NCI-H2227 treated with DMSO at 0.1 percent for 48 hours (cell line): ENCODE results near the gene SLC43A3.
A peak's percentile ranks its signal among the peaks of the same experiment; 100 is the strongest.
"Not testable (repeated sequence)": the region's sequence is repeated elsewhere in the genome, so short reads cannot be mapped to it uniquely, and the experiment has no call there.

Experiments
- DNase-seq: peaks from one replicate; lab custom pipeline; 2025; lab: John Stamatoyannopoulos, UW

The SLC43A3 gene

DNA sequence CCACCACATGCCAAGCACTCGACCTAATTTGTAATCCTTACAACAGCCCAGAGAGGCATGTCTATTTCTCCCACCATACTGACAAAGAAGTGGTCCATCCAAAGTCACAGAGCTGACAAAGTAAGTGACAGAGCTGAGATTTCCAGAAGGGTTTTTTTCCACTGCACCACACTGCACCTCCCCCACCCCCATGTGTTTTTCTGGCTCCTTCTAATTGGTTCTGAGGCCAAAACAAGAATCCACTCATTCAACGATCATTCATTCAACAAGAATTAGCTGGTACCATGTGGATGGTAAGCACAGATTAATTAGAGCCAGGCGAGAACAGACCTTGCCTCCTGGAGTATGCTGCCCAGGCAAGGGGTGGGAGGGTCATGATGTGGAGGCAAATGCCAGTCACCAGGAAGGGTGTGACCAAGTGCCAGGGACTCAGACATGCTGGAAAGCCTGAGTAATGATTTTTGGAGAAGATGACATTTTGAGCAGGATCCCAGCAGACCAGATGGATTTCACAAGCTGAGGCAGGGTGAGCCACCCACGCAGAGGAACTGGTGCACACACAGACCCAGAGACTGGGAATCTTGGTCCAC lies 21.6 kb downstream of the SLC43A3 start:
- DNase-seq: no peak

DNA sequence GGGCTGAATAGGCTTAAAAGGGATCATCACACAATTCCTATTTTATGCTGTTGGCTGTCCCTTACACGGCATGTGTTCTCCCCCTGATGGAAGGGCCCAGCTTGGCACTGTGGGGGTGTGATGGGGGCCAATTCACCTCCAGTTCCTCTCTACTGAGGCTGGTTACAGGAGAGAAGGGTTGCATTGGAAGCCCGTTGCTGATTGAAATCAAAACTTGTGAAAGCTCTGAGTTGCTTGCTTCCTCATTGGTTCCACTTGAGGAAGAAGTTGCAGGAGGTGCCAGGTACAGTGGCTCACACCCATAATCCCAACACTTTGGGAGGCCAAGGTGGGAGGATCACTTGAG lies 23.1 kb downstream of the SLC43A3 start:
- no peak for DNase-seq

DNA sequence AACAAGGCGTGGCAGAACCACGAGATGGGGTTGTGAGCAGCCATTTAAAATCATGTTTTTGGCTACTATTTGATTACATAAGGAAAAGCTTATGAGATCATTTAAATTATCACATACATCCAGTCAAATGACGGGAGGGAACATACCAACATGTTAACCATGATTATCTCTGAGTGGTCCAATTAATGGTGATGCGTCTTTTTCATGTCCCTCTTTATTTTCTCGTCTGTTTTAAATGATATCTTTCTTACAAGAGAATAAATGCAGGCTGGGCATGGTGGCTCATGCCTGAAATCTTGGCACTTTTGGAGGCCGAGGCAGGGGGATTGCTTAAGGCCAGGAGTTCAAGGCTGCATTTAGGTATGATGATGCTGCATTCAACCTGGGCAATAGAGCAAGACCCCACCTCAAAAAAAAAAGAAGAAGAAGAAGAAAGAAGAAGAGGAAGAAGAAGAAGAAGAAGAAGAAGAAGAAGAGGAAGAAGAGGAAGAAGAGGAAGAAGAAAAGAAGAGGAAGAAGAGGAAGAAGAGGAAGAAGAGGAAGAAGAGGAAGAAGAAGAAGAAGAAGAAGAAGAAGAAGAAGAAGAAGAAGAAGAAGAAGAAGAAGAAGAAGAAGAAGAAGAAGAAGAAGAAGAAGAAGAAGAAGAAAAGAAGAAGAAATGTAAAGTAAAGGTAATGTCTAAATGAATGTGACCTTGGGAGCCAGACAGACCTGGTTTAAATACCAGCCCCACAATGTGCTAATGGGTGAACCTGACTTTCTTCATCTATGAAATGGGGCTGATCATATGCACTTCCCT lies 23.7 kb downstream of the SLC43A3 start:
- DNase-seq: not testable (repeated sequence)

DNA sequence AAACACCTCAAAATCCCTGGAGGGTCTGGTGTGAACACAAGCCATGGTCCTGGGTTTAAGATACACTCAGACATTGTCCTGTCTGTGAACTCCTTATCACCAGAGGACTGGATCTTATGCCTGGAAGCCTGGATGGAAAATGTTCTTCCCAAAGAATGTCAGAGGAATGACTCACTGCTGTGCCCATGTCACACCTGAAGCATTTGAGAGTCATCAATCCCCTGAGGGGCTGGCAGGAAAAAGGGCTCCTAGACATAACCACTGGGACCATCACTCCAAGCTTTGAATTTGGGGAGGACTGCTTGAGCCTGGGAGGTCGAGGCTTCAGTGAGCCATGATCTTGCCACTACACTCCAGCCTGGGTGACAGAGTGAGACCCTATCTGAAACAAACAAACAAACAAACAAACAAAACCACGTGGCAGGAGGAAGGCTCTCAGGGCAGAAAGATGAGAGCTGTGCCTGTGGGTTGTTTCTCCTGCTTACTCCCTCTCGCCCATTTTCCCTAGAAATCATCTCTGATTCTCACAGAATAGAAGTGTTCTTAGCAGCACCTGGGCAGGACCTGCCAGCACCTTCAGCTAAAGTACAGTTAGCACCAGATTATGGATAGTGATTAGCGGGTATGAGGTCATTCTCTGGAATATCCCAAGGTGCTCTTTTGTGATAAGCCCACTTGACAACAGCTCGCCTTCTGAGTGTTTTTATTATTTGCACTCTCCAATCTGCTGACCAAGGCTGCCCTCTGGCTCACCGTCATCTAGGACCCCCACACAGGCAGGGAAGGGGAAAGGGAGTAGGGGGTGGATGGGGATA lies 24.5 kb downstream of the SLC43A3 start:
- peak; percentile 28 for DNase-seq

DNA sequence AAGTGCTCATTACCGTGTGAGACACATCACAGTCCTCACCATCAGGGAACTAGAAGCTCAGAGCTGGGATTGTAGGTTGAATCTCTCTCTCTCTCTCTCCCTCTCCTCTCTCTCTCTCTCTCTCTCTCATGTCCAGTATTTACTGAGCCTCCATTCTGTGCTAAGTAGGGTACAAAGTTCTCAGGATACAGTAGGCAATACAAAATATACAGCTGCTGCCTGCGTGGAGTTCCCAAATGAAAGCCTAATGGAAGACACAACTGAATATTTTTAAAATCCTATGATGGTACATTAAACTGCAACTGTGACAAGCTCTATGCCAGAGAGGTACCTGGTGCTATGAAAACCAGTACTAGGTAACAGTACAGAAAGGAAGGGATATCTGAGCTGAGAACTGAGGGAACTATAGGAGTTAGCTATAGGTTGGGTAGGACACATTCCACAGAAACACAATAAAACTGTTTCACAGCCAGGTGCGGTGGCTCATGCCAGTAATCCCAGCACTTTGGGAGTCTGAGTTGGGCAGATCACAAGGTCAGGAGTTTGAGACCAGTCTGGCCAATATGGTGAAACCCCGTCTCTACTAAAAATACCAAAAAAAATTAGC lies 26.8 kb downstream of the SLC43A3 start:
- no peak for DNase-seq

DNA sequence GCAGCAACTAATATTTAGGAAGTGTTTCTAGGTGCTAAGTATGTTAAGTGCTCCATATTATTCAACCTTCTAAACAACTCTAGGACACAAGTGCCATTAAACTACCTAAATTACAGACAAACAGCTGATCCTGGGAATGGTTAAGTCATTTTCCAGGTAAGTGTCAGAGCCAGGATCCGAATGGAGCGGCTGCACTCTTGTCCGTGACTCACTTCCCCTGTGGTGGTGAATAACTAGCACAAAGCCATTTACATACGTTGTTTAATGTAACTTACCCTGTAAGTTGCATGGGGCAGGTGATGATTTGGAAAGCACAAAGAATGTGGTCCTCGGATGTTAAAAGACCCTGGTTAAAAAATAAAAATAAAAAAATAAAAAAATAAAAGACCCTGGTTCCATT lies 27.7 kb downstream of the SLC43A3 start:
- no peak for DNase-seq

DNA sequence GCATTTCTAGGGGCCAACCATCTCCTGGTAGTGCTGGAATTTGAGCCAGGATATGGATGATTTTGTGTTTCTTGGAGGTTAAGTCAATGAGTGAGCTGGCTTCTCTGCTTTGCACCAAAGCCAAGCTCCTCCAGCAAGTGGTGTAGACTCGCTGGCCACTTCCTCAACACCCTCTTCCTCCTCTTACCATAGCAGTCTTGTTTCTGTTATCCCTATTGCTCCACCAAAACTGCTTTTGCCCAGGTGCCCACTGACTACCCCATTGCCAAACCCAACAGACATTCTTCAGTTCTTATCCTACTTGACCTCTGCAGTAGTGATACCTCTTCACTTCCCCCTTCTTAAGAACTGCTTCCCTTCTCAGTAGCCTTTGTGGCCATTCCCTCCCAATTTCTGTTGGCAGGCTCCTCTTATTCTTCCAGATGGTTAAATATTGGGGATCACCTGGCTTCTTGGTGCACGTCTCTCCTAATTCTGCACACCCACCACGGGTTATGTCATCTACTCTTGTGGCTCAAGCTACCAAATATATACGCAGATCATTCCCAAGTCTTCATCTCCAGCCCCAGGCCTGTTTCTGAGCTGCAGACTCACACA lies 29.4 kb downstream of the SLC43A3 start:
- no peak for DNase-seq

DNA sequence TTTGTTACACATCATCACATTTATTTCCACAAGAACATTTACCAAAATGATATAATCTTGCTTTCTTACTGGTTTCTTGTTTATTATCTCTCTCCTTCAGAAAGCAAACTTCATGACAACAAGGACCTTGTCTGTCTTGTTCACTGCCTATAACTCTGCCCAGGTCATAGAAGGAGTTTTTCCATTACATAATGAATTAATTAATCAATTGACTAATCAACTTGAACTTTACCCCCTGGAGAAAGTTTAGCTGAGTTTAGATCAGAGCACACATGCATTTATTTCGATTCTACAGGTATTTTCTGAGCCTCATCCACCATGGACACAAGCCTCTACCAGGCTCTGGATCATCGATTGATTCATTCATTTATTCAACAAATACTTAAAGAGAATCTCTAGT lies 30.2 kb downstream of the SLC43A3 start:
- DNase-seq: no peak

DNA sequence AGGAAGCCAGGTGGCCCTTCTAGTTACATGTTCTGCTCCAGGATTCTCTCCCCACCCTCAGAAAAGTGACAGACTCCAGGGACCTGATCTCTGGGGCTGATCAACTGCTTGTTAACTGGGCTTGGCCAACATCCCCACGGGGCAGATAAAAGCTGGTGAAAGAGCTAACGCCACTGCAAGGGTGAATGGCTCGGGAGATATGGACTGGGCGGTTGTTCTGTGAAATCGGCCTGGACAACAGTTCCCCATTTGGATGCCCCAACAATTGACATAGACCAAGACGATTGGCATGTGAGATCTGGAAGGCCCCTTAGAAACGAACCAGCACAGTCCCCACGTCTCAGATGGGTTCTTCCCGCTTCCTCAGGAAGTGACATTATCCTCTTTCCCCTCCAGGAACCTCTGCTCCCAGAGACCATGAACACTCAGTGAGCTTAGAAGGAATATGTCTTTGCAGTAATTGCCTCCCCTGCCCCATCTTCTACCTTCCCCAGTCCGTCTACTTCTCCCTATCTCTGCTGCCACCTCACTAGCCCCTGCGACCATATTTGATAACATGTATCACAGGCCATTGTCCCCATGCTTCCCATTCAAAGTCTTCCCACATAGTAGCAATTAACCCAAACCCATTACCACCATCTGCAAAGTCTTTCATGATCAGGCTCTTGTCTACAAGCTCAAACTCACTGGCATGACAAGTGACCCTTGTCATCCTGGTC lies 30.9 kb downstream of the SLC43A3 start:
- no peak for DNase-seq

DNA sequence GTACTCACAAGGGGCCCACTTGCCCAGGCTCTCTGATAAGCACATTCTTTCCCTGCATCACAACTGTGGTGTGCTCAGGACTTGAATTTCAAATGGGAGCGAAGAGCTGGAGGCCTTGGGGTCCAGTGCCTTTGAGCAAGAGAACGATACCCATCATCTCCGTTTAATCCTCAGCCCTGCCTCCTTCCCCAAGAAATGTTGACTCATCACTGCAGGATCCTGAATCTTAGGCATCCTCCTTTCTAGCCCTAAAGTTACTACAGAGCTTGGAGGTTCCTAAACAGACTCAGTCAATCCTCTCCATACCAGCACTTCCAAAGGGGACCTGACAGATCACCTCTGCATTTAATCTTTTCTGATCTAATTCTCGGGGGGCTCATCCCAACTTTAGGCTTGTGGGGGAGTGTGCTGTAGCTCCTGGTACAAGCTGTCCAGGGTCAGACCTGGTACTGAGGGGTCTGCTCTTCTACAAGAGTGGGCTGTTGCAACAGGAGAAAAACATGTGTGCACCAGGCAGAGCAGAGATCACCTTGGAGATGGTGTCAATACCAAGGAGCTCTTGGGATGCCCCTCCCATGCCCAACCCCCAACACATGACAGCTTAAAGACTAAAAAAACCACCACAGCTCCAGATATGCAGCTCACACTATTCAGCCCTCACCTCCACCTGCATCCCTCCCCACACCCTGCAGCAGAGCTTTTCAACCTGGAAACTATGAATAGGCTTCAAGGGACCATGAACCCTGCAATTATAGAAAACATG lies 32.5 kb downstream of the SLC43A3 start:
- DNase-seq: no peak

DNA sequence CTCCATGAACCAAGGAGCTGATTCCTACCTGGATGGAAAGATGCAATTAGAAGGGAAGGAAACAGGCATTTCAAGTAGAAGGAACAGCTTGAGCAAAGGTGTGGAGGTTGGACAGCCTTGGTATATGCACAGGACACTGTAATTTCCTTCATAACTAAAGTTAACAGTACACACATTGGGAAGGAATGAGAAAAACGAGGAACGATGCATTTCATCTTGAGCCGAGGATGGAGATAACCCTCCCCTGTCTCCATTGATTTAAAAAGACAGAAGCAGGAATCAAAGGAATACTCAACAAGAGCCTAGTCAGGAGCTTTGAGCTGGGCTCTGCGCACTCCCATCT lies 34.2 kb downstream of the SLC43A3 start:
- DNase-seq: no peak

DNA sequence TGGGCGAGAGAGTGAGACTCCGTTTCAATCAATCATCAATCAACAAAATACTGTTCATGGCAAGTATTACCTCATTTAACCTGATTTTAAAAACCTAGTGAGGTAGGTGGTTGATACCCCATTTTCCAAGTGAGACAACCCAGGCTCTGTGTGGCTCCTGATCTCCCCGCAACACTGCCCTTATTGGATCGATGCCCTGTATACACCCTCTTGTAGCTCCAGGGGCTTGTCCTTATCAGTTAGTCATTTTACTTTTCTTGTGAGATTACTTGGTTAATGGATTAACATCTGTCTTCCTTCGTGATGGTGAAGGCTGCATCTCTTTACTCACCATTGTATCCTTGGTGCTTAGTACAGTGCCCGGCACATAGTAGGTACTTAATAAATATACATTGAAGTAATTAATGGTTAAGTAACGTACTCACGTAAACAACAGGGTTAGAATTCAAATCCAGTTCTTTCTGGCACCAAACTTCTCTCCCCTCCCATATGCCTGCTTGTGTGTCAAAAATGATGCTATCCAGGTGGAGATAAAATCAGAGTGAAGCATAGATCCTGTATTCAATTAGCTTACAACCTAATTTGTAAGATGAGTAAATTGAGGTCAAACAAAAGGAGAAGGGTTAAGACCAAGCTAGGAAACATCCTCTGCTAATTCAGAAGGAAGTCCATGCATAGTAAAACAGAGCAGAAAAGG lies 34.7 kb downstream of the SLC43A3 start:
- no peak for DNase-seq

DNA sequence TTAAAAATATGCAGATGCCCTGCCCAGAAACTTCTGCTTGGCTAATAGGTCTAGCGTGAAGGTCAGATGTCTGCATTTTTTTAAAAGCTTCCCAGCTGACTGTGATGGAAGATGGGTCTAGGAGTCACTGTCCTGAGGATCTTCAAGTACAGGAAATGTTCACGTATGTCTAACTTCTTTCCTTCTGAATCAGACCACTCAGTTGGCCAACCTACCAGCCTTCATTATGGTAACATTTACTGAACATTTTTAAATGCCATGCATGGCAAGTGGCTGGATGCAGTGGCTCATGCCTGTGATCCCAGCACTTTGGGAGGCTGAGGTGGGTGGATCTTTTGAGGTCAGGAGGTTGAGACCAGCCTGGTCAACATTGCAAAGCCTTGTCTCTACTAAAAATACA lies 35.4 kb downstream of the SLC43A3 start:
- no peak for DNase-seq

DNA sequence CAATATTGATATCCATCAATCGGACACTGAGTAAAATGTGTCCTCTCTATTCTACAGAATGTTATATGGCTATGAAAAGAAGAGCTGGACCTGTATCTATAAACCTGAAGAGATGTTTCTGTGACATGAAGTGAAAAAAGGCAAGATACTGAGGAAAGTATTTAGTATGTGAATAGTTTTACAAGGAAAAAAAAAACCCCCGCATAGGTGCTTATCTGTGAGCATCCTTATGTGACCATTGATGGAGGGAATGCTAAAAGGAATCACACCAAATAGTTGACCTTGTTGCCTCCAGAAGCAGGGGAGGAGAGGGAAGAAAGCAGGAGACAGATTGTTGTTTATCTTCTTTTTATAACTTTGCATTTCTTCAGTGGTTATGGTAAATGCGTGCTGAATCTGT lies 35.8 kb downstream of the SLC43A3 start:
- DNase-seq: no peak

DNA sequence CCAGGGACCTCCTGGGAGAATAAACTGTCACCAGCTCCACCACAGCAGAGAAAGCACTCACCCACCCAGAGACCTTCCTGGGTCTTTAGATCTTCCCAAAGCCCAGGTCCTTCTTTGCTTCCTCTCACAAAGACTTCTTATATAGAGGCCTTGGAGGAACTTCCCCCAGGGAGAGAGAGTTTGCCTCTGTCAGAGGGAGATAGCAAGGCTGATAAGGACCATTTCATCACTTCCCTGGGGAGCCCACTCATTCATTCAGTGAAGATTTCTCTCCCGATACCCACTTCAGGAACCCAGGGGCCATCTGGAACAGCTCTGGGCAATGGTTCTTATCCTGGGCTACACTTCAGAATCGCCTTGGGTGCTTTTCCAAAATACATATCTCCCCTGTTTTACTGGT lies 36.4 kb downstream of the SLC43A3 start, which contains the start of gene PRG2:
Gene PRG2 (minus strand): TSS at position 116 of the 400 bp plus-strand sequence. CDS start 706 bp downstream, outside the sequence.
- no peak for DNase-seq

DNA sequence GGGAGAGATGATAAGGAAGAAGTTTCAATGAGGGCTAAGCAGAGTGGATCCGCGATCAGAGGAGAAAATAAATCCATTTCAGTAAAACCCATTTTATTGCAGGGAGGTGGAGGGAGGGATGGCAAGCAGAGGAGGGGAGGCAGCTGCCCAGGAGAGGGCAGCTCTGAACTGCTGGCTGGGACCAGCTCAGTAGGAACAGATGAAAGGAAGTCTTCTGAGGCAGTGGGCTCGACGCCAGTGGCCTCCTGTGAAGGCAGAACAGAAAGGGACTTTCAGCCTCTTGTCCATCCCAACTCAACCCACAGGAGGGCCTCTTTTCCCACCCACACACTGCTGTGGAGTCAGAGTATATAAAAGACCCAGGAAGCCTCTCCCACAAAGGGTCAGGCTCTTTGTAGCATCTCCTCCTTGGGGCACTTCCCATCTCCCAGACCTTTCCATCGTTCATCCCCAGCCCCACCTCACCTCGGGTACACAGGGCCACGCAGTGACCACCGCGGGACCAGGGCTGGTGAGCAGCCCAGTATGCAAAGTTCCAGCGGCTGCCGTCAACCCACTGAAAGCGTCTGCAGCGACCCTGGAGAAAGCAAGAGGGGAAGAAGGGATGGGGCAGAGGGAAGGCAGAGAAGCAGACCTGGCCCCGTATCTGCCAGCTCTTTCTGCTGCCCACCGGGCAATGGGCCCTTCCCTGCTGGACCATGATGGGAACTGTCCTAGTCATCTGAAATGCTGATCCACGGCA lies 39.5 kb downstream of the SLC43A3 start:
- no peak for DNase-seq

DNA sequence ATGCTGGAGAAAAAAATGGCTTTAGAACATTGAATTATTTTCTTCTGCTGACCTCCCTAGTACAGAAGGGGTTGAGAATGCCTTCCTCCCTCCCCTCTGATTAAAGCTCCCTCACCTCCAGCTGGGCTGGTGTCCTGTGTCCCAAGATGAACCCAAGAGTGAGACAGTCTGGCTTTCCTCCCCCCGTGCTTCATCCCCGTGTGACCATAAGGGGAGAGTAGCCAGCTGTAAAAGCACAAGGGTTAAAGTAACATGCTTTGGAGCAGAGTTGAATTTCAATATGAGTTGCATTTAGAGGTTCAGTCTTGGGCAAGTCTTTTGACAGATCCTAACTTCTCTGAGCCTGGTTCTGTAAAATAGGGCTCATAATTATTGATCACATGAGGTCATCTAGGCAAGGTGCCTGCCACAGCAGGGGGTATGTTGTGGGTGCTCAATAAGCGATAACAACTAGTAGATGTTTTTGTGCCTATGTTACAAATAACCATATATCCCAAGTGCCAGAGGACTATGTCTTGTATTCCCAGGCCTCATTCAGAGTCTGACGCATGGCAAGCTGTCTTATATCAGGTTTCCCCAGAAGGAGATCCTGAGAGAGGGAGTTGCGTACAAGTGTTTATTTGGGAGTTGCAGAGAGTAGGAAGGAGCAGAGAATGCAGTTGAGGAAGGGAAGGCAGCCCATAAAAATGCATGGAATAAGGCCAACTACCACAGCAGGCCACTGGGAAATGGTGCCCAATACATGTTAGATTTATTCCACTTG lies 40.6 kb downstream of the SLC43A3 start:
- no peak for DNase-seq

DNA sequence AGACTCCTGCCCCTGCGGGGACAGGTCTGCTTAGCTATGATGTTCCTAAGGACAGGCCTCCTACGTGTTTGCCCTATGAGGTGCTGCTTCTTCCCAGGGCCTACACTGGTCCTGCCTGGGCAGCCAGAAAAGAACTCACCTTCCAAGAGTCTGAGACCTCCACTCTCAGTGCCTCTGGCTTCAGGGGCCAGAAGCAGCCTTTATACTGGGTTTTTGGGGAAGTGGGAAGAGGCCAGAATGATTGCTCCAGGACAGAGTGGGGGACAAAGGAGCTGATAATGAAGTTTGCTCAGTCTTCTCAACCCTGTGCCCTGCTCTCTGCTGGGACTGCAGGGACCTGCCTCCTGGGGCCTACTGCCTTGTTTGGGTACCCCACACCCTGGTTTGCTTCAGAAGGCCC lies 45.9 kb downstream of the SLC43A3 start, which contains the start of gene PRG3:
Gene PRG3 (minus strand): TSS at position 176 of the 400 bp plus-strand sequence. CDS start 442 bp downstream, outside the sequence.
- DNase-seq: no peak

DNA sequence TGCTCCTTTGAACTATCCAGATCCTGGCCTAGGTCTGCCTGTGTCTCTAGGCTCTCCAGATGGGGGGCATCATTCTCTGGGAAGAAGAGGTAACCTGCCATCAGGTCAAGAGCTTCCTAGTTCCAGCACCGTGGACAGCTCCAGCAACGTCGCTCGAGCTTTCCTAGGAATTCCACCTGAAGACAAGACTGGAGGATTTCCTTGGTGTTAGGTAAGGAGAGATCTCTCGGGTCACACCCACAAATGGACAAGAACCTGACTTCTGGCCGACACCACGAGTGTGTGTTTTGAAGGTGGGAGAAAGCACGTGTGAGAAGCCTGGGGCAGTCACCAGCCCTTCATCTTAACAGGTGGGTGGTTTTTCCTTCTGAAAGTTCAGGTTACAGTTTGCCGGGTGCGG lies 47.2 kb downstream of the SLC43A3 start:
- DNase-seq: no peak
